Endometrium (tissue), 2 donors: ENCODE results near the gene FAF1.

Source experiments
- FAIRE-seq: peaks from 2 replicates; lab custom pipeline; 2012; peaks lifted over from hg19 to GRCh38; lab: Jason Lieb, UNC
- donor health status: control.
- donor health status: control.

Gene FAF1

GRCh38 chr1:50425376-50426107, 534.5 kb downstream of the FAF1 start:
- FAIRE-seq, result no peak

GRCh38 chr1:50424884-50425375, 535.1 kb downstream of the FAF1 start:
- FAIRE-seq, result no peak

DNA sequence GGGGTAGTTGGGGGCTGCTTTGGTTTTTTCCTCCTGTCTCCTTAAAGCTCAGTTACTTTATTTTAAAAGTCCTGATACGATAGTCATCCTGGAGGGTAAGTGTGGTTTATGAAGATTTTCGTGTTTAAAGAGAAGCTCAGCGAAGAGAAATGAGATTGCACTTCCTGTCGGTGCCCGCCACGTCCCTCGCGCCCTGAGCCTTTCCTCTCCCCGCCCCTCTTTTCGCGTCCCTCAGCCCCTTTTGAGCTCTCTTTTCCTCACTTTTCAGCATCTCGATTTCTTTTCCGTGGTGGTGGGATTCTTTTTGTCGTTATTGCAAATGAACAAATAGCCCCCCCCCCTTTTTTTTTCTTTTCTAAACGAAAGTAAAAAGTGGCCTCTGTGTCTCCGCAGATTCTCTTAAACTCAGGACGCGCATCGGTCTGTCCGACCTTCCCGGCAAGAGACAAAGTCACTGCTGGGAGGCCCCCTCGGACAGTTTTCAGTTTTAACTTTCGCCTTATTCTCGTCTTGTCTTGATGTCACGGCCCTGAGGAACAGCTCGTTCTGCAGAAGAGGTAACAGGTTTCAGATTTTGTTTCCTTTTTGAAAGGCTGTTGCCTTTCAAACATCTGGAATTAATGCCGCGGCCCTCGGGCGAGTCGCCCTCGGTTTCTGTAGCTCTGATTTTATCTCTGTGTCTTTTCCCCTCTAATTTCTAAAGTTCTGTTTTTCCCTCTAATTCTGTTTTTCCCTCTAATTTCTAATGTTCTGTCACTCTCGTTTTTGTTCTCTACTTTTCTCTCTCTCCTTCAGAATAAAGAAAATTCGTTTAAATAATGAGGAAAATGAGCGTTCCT, 535.8 kb downstream of the FAF1 start:
- no peak for FAIRE-seq

DNA sequence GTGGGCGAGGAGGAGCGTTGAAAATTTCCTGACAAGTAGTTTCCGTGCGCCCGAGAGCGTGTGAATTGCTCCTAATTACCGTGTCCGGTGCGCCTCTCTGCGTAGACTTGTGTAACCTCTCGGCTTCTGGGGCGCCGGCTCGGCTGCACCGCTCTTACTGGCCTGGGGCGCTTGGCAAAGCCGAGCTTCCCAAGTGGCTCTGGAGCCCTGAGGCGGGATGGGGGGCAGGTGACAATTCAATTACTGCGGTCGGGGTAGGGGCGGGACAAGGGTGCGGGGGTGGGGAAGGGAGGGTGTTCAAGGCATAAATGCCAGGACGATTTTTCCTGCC, 536.4 kb downstream of the FAF1 start:
- no peak for FAIRE-seq

- no peak for FAIRE-seq
These were observed 537.0 kb downstream of the FAF1 start, which contains the start of gene DMRTA2 for GRCh38 chr1:50422946-50423669. TSS of gene DMRTA2 (minus strand) at chr1:50423443. CDS start at chr1:50421536, 1,907 bp downstream.

DNA sequence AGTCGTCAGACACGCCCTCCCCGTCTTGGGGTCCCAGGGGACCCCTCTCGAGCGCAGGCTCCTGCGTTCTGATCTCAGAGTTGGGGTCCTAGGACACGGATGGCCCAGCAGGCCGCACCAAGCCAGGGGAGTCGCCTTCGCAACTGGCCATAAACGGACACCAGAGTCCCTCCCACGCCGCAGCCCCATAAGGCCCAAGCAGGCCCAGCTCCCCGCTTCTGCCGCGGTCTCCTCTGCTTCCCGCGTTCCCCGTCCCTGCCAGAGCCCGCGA, 537.5 kb downstream of the FAF1 start:
- FAIRE-seq, result no peak

GRCh38 chr1:50421768-50422674, 538.0 kb downstream of the FAF1 start:
- FAIRE-seq, result no peak

DNA sequence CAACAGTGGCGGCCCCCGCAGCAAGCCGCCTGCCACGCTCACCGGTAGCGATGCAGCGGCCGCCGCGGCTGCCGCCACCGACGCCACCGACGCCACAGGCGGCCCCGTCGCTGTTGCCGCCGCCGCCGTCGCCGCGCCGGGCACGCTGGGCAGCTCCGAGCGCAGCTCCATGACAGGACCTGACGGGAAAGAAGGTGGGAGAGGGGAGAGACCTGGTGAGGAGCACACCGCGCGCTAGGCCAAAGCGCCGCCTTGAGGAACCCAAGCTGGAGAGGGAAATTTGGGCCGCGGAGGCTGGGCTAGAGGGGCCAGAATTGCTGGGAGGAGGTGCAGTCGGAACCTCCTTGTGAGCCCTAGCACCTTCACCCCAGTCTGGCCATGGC, 538.7 kb downstream of the FAF1 start:
- FAIRE-seq, result no peak

GRCh38 chr1:50420689-50421365, 539.2 kb downstream of the FAF1 start:
- no peak for FAIRE-seq

GRCh38 chr1:50419907-50420677, 540.0 kb downstream of the FAF1 start:
- no peak for FAIRE-seq

DNA sequence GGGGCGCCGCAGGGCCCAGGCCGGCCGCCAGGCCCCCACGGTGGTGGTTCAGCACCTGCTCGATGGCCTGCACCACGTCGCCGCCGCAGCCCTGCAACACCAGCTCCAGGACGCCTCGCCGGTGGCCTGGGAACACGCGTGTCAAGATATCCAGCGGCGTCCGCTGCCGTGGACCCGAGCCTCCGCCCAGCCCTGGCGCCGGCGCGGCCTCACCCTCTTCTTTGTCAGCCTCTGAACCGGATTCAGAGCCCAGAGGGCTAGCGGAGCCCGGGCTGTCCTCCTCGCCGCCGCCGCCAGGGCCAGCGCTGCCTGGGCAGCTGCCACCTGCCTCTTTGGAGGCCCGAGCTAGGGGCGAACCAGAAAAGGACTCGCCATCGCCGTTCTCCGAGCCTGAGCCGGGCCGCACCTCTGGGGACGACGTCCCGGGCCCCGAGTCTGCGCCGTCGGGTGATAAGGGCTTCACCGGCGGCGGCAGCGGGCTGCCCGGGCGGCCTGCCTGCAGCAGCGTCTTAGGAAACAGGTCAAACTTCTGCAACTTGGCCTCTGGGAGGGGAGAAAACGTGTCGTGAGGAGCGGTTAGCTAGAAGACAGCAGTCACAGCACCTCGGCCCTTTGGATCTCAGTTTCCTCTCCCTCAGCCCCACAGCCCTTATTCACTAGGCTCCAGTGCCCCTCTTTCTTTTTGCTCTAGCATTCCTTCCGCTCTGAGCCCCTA, 540.7 kb downstream of the FAF1 start:
- no peak for FAIRE-seq

DNA sequence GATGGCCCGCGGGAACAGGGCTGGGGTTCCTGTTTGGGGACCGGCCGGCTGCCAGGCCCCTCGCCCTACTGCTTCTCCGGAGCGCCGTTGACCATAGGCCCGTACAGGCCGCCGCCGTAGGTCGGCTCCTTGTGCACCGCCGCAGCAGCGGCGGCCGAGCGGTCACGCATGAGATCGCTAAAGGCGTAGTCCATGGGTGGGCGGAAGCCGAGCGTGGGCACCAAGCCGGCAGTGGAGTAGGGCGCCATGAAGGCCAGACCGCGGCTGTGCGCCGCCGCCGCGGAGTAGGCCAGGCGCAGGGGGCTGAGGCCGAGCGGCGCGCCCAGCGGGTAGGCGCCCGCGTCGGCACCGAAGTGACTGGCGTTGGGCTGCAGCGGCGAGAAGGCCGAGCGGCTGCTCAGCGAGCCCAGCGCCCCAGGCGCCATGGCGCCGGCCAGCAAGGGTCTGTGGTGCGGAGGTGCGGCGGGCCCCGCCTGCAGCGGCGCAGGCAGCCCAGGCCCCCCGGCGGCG, 541.4 kb downstream of the FAF1 start:
- no peak for FAIRE-seq

GRCh38 chr1:50417946-50418599, 542.0 kb downstream of the FAF1 start:
- no peak for FAIRE-seq

GRCh38 chr1:50417507-50417906, 542.6 kb downstream of the FAF1 start:
- FAIRE-seq, result no peak

DNA sequence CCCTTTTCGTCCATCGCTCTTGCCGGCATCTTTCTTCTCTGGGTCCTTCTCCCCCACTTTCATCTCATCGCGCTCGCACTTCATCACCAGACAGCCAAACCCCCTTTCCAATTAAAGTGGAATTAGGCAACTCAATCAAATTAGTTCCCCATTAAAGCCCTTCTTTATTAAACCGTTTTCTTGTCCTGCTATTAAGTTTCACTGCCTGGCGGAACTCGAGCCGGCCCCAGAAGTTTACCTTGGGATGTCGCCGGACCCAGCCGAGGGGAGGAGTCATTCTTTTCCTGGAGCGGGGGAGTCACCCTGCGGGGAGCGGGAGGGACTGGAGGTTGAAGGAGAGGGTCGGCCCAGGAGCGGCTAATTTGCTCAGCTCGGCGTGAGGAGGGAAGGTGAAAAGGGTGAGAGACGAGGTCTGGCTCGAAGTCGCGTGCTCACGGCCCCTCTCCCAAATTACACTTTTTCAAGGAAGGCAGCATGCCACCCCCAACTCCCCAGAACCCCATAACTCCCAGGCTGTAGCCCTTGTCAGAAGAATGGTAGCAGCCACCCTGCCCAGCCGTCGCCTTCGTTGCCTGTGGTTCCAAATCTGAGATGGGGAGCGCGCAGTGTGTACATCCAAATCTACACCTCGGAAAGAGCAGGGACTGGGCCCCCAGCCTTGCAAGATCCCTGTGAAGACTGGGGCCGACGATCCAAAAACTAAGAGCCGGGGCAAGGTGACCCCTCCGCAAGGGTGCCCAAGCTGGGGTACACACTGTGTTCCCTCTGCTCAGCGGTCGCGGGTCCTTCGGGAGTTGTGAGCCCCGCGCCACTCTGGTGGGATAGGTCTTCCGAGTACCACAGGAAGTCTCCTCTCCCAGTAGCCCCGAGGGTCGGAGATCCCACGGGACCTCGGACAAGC, 543.3 kb downstream of the FAF1 start:
- FAIRE-seq, result no peak

DNA sequence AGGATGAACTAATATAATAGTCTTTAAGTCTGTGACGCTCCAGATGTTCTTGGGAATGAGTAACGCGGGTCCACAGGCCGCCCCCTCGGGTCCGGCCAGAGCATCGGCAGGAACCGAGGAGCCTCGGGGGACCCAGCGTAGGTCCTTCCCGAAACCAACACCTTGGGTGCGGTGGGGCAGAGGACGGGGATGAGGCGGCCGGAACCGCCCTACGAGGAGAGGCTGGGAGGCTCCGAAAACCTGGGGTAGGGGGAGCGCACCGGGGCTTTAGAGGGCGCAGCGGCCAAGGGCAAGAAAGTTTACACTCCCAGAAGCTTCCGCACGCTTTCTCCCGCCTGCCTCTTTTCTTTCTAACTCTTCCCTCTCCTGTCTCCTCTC, 543.9 kb downstream of the FAF1 start:
- FAIRE-seq, result no peak

DNA sequence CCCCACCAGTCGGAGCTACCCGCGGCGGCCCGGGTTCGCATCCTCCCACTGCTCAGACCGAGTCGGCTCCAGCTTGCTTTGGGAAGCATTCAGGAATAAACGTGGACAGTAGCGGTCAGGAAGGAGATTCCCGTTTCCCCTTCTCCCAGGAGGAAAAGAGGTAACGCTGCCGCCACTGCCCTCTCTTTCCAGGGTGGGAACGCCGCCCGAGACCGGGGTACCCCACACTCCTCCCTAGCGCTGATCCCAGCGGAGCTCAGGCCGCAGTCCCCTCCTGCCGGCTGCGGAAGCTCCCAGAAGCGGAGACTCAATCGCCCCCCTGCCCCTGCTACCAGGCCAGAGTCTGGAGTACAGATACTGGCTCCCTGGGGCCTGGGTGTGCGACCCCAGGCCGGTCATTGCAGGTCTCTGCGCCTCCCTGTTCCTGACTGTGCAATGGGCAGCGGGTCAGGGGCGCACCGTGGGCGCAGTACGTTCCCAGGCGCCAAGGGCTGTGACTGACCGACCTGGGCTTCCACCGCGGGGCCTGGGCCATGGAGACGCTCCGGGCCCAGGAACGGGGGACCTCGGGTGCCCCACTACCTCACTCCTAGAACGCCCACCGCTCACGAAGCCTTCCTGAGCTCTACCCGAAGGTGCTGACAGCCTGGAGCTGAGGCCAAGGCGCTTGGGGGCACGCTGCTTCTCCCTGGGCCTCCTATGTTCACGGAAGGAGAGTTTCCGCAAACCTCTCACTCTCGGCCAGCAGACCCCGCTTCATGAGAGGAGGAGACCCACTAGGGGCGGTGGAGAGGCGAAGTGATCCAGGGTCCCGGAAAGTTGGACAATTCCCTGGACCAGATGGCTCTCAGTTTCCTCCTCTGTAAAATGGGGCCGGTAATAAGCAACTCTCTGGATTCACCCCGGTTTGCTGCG, 544.6 kb downstream of the FAF1 start:
- no peak for FAIRE-seq
